Neural cell (in vitro differentiated cells): ENCODE results near the gene DAPK2. TPM values are rescaled to one million over a fixed set of nuclear protein-coding genes. Genes with fewer than 3 reads are reported as not detected.

Experiments used
- H2AFZ ChIP-seq: fragments of 200-600, 300-800 bp; sonication (generic), shearing (Covaris generic); 2 replicates; pipeline ENCODE4 v1.6.0; 2014; ENCODE audit warnings: low read depth, mild to moderate bottlenecking, antibody characterized with exemption, low read length, moderate library complexity
- H3F3A ChIP-seq: fragments of 200-600 bp; shearing (Covaris generic); 2 replicates; pipeline ENCODE4 v1.6.1; 2016; ENCODE audit warnings: mild to moderate bottlenecking, moderate library complexity, mixed read lengths, antibody characterized with exemption, low read length; ENCODE audit not compliant: insufficient read depth, poor library complexity, severe bottlenecking
- H3K27ac ChIP-seq: fragments of 200-600, 300-800 bp; sonication (generic), shearing (Covaris generic); 2 replicates; pipeline ENCODE4 v1.5.1; 2014; ENCODE audit warnings: mild to moderate bottlenecking, low read length, moderate library complexity
- H3K27me3 ChIP-seq: fragments of 300-800, 200-600 bp; sonication (generic), shearing (Covaris generic); 2 replicates; pipeline ENCODE4 v1.6.0; 2014; ENCODE audit warnings: mild to moderate bottlenecking, low read depth, low read length, moderate library complexity; ENCODE audit not compliant: insufficient read depth
- H3K36me3 ChIP-seq: fragments of 300-800, 200-600 bp; sonication (generic), shearing (Covaris generic); 2 replicates; pipeline ENCODE4 v1.5.1; 2014; ENCODE audit warnings: mild to moderate bottlenecking, antibody characterized with exemption, low read length, moderate library complexity; ENCODE audit not compliant: insufficient read depth
- H3K4me2 ChIP-seq: fragments of 300-800, 200-600 bp; sonication (generic), shearing (Covaris generic); 2 replicates; pipeline ENCODE4 v1.6.0; 2014; ENCODE audit warnings: mild to moderate bottlenecking, low read length
- H3K4me3 ChIP-seq: fragments of 300-800, 200-600 bp; sonication (generic), shearing (Covaris generic); 2 replicates; pipeline ENCODE4 v1.5.1; 2014; ENCODE audit warnings: mild to moderate bottlenecking, low read length, moderate library complexity
- H3K79me2 ChIP-seq: fragments of 200-600 bp; shearing (Covaris generic); replicated peaks from 2 replicates; pipeline ENCODE4 v1.6.0; 2014; ENCODE audit warnings: mild to moderate bottlenecking, low read length, moderate library complexity; ENCODE audit not compliant: insufficient read depth
- H3K9ac ChIP-seq: fragments of 300-800, 200-600 bp; sonication (generic), shearing (Covaris generic); 2 replicates; pipeline ENCODE4 v1.6.1; 2016; ENCODE audit warnings: mild to moderate bottlenecking, low read length, mixed read lengths
- H3K9me2 ChIP-seq: fragments of 200-600 bp; shearing (Covaris generic); 2 replicates; pipeline ENCODE4 v1.6.1; 2016; ENCODE audit warnings: mild to moderate bottlenecking, low read length, mixed read lengths; ENCODE audit not compliant: insufficient read depth
- H3K9me3 ChIP-seq: fragments of 200-600, 300-800 bp; sonication (generic), shearing (Covaris generic); 2 replicates; pipeline ENCODE4 v1.6.1; 2016; ENCODE audit warnings: mild to moderate bottlenecking, mixed run types, low read length, moderate library complexity, mixed read lengths
- H4K20me1 ChIP-seq: fragments of 200-600 bp; shearing (Covaris generic); 2 replicates; pipeline ENCODE4 v1.6.1; 2016; ENCODE audit warnings: mild to moderate bottlenecking, mixed run types; ENCODE audit not compliant: insufficient read depth
- EP300 ChIP-seq: fragments of 450-650 bp; conservative IDR thresholded peaks from 2 replicates; pipeline ENCODE4 v1.6.1; 2014; ENCODE audit warnings: antibody characterized with exemption, mild to moderate bottlenecking, moderate library complexity; ENCODE audit not compliant: poor library complexity, severe bottlenecking
- EZH2 ChIP-seq: fragments of 200-600, 300-800 bp; shearing (Covaris generic), sonication (generic); IDR thresholded peaks from 2 replicates; pipeline ENCODE4 v1.6.1; 2014; ENCODE audit warnings: antibody characterized with exemption, low read length, borderline replicate concordance, mild to moderate bottlenecking; ENCODE audit not compliant: insufficient read depth, poor library complexity, severe bottlenecking
- MXI1 ChIP-seq: fragments of 450-650 bp; conservative IDR thresholded peaks from 2 replicates; pipeline ENCODE4 v1.6.1; 2014; ENCODE audit warnings: antibody characterized with exemption, mild to moderate bottlenecking; ENCODE audit not compliant: poor library complexity, severe bottlenecking
- RAD21 ChIP-seq: fragments of 450-650 bp; conservative IDR thresholded peaks from 2 replicates; pipeline ENCODE4 v1.6.1; 2014; ENCODE audit warnings: antibody characterized with exemption, mild to moderate bottlenecking, moderate library complexity
- SMC3 ChIP-seq: fragments of 450-650 bp; conservative IDR thresholded peaks from 2 replicates; pipeline ENCODE4 v1.6.1; 2014; ENCODE audit warnings: antibody characterized with exemption, mild to moderate bottlenecking, moderate library complexity; ENCODE audit not compliant: poor library complexity
- TAF1 ChIP-seq: IDR thresholded peaks from 2 replicates; pipeline ENCODE4 v1.6.1; 2012; ENCODE audit warnings: low read depth
- polyA plus RNA-seq: library from polyadenylated mRNA; depleted of rRNA; stranded (reverse); fragments of >200 nt; gene quantifications from 2 replicates; pipeline ENCODE4 v1.2.3, GENCODE V29; 2014
- TF ChIP-seq, protein P1 (sequence below): IDR thresholded peaks from 2 replicates; pipeline ENCODE4 v1.6.1; 2012; ENCODE audit warnings: borderline replicate concordance
- TF ChIP-seq, protein P2 (sequence below): fragments of 450-650 bp; IDR thresholded peaks from 2 replicates; pipeline ENCODE4 v1.5.1; 2014; ENCODE audit warnings: antibody characterized with exemption, mild to moderate bottlenecking, moderate library complexity; ENCODE audit not compliant: poor library complexity, severe bottlenecking

The DAPK2 gene
- polyA plus RNA-seq, 1 donor from 2014 or later = 0.78 TPM

GRCh38 chr15:64014995-64015394 lies 31.3 kb downstream of the DAPK2 start:
- Histone ChIP-seq H3K36me3 (no peaks in the 10 kb centered on the region), H4K20me1 (no peaks in the 10 kb centered on the region), H3K4me3 (no peak overlapping the region), H3F3A (no peaks in the 10 kb centered on the region), H3K79me2 (no peaks in the 10 kb centered on the region), H3K4me2 (no peak overlapping the region), H3K27me3 (no peaks in the 10 kb centered on the region), H3K9me3 (no peaks in the 10 kb centered on the region), H3K9ac (no peak overlapping the region), H3K9me2 (no peaks in the 10 kb centered on the region), H3K27ac (no peak overlapping the region), H2AFZ (no peak overlapping the region)
- no peak for TF ChIP-seq MXI1
- no peak for TF ChIP-seq EZH2
- TF ChIP-seq, protein P1, sequence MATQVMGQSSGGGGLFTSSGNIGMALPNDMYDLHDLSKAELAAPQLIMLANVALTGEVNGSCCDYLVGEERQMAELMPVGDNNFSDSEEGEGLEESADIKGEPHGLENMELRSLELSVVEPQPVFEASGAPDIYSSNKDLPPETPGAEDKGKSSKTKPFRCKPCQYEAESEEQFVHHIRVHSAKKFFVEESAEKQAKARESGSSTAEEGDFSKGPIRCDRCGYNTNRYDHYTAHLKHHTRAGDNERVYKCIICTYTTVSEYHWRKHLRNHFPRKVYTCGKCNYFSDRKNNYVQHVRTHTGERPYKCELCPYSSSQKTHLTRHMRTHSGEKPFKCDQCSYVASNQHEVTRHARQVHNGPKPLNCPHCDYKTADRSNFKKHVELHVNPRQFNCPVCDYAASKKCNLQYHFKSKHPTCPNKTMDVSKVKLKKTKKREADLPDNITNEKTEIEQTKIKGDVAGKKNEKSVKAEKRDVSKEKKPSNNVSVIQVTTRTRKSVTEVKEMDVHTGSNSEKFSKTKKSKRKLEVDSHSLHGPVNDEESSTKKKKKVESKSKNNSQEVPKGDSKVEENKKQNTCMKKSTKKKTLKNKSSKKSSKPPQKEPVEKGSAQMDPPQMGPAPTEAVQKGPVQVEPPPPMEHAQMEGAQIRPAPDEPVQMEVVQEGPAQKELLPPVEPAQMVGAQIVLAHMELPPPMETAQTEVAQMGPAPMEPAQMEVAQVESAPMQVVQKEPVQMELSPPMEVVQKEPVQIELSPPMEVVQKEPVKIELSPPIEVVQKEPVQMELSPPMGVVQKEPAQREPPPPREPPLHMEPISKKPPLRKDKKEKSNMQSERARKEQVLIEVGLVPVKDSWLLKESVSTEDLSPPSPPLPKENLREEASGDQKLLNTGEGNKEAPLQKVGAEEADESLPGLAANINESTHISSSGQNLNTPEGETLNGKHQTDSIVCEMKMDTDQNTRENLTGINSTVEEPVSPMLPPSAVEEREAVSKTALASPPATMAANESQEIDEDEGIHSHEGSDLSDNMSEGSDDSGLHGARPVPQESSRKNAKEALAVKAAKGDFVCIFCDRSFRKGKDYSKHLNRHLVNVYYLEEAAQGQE = no peak
- no peak for TF ChIP-seq SMC3

DNA sequence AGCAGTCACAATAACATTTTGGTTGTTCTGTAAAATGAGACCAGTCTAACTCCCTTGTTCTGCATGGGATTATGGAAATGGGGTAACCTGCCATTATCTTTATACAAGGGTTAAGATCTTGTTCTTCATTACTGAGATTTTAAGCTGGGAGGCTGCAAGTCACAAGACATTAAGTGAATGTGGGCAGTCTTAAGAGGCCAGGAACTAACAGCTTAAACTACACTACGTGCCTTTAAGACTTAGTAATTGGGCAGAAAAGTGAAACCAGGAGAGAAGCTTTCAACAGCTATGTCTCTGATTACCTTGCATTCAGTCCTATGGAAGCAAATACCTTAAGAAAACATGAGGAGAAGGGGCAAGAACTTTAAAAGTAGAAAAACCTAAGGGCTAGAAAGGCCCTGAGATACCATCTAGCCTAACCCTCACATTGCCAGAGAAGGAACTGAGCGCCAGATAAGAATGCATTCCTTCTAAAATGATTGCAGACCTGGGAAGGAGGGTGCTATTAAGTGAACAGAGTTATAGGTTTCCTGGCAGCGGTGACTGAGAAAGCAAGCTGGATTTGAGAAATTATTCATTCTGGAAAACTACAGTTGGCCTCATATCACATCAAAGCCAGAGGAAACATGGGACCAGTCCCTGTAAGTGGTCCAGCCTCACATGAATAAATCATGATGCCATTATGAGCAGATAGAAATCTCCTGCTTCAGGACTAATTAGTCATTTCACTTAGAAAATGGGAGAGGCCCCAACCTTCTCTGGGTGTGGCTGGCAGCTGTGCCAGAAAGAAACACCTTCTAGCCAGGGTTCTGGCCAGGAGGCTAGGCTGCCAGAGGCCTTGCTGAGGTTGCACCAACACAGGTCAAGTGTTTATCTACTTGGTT lies 32.9 kb downstream of the DAPK2 start:
- H3K9me3 ChIP-seq = no peaks in the 10 kb centered on the region
- no peaks in the 10 kb centered on the region for H3F3A ChIP-seq
- no peaks in the 10 kb centered on the region for H3K79me2 ChIP-seq
- H3K9ac ChIP-seq = no peak overlapping the region
- TF ChIP-seq, protein P2, sequence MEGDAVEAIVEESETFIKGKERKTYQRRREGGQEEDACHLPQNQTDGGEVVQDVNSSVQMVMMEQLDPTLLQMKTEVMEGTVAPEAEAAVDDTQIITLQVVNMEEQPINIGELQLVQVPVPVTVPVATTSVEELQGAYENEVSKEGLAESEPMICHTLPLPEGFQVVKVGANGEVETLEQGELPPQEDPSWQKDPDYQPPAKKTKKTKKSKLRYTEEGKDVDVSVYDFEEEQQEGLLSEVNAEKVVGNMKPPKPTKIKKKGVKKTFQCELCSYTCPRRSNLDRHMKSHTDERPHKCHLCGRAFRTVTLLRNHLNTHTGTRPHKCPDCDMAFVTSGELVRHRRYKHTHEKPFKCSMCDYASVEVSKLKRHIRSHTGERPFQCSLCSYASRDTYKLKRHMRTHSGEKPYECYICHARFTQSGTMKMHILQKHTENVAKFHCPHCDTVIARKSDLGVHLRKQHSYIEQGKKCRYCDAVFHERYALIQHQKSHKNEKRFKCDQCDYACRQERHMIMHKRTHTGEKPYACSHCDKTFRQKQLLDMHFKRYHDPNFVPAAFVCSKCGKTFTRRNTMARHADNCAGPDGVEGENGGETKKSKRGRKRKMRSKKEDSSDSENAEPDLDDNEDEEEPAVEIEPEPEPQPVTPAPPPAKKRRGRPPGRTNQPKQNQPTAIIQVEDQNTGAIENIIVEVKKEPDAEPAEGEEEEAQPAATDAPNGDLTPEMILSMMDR = no peak
- TF ChIP-seq TAF1 (no peak), RAD21 (no peak), EZH2 (no peak), EP300 (no peak), MXI1 (no peak)
- TF ChIP-seq, protein P1 = no peak
- H3K4me2 ChIP-seq = no peak overlapping the region
- no peaks in the 10 kb centered on the region for H3K36me3 ChIP-seq
- no peak overlapping the region for H3K27ac ChIP-seq
- no peak overlapping the region for H3K4me3 ChIP-seq
- no peaks in the 10 kb centered on the region for H3K27me3 ChIP-seq
- no peaks in the 10 kb centered on the region for H3K9me2 ChIP-seq
- no peaks in the 10 kb centered on the region for H4K20me1 ChIP-seq
- no peak overlapping the region for H2AFZ ChIP-seq
